NCI-H2029 treated with DMSO at 0.1 percent for 48 hours (cell line): ENCODE data around the gene COA7.

ENCODE experiments used
- DNase-seq: peaks from one replicate; lab custom pipeline; 2025; lab: John Stamatoyannopoulos, UW

The COA7 gene

DNA sequence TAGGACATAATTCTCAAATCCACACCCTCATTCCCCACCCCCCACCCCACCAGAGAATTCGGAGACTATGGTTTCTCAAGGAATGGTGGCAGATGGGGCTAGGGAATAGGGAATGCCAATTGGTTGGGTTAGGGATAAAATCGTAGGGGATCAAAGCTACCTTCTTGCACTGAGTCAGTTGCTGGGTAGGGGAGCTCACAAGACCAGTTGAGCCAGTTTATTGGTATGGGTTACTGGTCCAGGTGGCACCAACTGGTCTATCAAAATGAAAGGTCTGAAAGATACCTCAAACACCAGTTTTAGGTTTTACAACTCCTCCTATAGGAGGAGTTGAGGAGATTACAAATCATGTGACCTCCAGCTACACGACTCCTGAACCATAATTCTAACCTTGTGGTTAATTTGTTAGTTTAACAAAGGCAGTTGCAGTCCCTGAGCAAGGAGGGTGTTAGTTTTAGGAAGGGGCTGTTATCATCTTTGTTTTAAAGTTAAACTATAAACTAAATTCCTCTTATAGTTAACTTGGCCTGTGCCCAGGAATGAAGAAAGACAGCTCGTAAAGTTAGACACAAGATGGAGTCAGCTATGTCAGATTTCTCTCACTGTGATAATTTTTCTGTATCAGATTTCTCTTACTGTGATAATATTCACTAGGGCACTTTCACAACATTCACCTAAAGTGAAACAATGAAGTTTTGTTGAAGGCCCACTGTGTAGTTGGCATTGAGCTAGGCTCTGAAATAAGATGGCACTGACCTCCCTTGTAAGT lies 62.6 kb downstream of the COA7 start:
- no peak for DNase-seq
